HG03108 (cell line): ENCODE results near the gene NUCKS1.
A peak's percentile ranks its signal among the peaks of the same experiment; 100 is the strongest.

Experiments
- ATAC-seq: cut with Tn5 transposase; IDR thresholded peaks from one replicate; pipeline ENCODE4 v1.9.1; 2021; ENCODE audit warnings: moderate library complexity; ENCODE audit not compliant: unreplicated experiment

The NUCKS1 gene

GRCh38 chr1:205670611-205671430, 79.2 kb downstream of the NUCKS1 start:
- ATAC-seq = no peak

DNA sequence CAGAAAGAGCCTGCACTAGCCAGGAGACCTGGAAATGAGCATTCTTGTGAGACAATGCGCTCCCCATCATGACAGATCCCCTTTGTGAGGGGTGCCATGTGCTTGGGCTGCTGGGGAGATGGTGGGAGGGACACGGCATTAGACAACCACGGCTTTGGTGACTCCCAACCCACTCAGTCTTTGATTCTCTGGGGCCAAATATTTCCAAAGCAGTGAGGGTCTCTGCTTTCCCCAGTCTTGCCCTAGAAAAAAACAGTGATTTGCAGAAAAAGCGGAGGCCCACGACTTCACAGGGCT, 79.9 kb downstream of the NUCKS1 start:
- no peak for ATAC-seq

- ATAC-seq = peak; percentile 34
Observed at GRCh38 chr1:205669341-205670149, 80.4 kb downstream of the NUCKS1 start.

DNA sequence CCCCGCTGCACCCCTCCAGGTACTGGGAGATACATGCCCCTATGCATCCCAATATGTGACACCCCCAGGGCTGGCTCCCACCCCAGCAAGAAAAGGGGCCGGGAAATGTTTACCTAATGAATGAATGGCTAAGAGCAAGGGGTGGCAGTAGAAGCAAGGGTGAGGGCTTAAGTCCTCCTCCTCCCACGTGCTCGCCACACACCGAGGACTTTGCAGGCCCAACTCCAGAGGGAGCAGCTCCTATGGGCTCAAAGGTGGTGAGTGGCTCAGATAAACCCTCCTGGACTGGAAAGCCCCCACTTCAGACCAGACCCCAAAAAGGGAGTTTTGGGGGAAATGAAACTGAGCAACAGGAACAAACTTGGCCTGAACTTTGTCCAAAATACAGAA, 81.0 kb downstream of the NUCKS1 start:
- ATAC-seq = peak; percentile 26

DNA sequence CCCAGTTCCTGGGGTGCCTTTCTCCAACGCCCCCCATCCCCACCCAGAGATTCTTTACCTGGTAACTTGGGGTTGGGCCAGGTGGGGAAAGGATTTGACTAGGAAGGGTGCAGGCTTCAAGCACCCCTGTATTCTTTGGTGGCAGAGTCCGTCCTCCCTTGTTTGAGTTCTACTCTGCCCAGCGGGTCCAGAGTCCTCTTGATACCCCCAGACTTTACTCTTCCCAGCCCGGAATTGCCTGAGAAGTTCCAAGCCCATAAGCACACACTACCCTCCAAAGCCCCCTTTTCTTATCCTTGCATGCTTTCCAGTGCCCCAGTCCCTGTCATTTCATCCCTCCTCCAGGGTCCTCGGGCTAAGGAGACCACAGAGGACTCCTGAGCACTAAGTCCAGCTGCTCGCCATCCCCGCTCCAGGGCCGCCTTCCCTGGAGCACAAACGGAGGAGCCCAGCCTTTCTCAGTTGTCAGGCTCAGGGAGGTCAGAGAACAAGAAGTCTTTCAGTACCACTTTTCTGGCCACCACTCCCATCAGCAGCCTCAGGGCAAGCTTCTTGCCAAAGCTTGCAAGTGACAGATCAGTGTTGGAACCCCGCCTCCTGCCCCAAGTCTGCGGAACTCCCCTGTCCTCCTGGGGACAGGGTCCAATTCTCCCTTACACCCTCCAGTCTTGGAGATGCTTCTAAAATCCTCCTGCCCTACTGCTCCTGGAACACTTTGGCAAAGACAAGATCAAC, 81.9 kb downstream of the NUCKS1 start:
- no peak for ATAC-seq

DNA sequence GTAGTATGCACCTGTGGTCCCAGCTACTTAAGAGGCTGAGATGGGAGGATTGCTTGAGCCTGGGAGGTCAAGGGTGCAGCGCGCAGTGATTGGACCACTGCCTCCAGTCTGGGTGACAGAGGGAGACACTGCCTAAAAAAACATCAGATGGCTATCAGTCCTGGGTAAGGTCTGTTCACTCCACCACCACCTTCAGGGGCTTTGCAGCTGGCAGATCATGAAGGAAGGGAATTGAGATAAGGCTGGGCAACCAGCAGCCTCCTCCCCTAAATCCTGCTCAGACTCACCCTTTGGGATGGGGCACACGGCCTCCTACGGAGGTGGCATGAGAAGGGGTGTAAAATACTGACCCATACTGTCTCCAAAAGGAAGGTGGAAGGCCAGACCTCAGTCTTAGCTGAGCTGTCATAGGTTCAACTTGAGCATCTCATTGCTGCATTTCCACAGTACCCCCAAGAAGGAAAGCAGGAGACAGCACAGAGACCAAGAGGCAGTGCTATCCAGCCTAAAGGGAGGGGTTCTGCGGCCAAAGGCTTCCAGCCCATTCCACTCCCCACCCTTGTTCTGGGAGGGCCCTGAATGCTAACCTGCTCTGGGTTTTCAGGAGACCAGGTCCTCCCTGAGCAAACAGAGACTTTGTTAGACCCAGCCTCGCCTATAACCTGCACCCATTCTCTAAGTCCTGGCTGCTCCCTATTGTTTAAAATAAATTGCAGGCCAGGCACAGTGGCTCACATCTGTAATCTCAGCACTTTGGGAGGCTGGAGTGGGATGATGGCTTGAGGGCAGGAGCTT, 83.4 kb downstream of the NUCKS1 start:
- ATAC-seq = no peak

DNA sequence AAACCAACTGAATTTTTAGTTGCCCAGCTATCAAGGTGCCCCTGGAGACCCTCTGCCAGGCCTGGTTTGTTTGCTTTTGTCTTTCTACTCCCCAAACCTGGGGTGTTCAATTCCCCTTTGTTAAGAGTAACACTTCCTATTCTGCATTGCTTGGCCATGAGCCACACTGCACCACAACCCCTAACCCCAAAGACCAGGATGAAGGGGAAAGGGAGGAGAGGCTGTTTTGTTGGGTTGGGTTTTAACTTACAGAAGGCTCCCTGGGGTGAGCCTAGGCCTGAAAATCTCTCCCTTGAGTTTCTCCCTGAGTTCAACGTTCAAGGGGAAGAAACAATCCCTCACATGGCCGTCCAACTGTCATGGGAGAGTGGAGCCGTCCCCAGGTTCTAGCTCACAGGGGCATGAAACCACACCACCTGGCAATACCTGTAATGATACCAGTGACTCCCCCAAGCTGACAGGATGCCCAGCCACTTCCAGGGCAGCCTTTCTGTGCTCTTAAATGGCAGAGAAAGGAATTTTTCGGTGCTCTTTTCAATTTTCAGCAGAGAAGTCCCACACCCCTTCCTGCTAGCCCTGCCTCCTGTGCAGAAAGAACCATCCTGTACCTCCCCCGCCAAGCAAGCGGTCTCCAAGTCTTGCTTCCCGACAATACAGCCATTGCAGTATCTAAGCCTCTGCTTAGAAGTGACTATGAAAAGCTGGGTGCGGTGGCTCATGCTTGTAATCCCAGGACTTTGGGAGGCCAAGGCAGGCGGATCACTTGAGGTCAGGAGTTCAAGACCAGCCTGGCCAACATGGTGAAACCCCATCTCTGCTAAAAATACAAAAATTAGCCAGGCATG, 84.6 kb downstream of the NUCKS1 start:
- ATAC-seq = no peak

- no peak for ATAC-seq
Observed at GRCh38 chr1:205664399-205665017, 85.5 kb downstream of the NUCKS1 start.

- no peak for ATAC-seq
Observed at GRCh38 chr1:205663286-205663936, 86.6 kb downstream of the NUCKS1 start.
